HL-60/S4 (cell line): Measurements from ENCODE around the gene MYRF.

ENCODE experiments used
- in situ Hi-C: fragments of 300-500 bp; cut with MboI; formaldehyde crosslinking; loops from 2 replicates; pipeline ENCODE4 v1.14.3; 2022; ENCODE audit warnings: low sequenced_read_pairs

The MYRF gene

GRCh38 chr11:61752117-61752924, at the start of gene MYRF:
Gene MYRF, plus strand, starts transcription at chr11:61752636. Its CDS starts 109 bp downstream, at chr11:61752745.
- in situ Hi-C loops: no loop called here

GRCh38 chr11:61702701-61703312, 49.6 kb upstream of the MYRF start:
- in situ Hi-C loops: no loop called here

GRCh38 chr11:61704838-61705237, 47.6 kb upstream of the MYRF start:
- in situ Hi-C loops: no loop called here

GRCh38 chr11:61706452-61707400, 45.7 kb upstream of the MYRF start:
- in situ Hi-C loops: no loop called here

- in situ Hi-C loops: no loop called here
Measured at GRCh38 chr11:61707574-61707973, 44.9 kb upstream of the MYRF start.

GRCh38 chr11:61709110-61709509, 43.3 kb upstream of the MYRF start:
- in situ Hi-C loops: no loop called here

- in situ Hi-C loops: no loop called here
Measured at GRCh38 chr11:61709572-61709971, 42.9 kb upstream of the MYRF start.

- in situ Hi-C loops: no loop called here
Measured at GRCh38 chr11:61710019-61710418, 42.4 kb upstream of the MYRF start.

- in situ Hi-C loops: no loop called here
Measured at GRCh38 chr11:61711037-61711436, 41.4 kb upstream of the MYRF start.

- in situ Hi-C loops: no loop called here
Measured at GRCh38 chr11:61711498-61711897, 40.9 kb upstream of the MYRF start.

- in situ Hi-C loops: no loop called here
Measured at GRCh38 chr11:61712314-61712713, 40.1 kb upstream of the MYRF start.

GRCh38 chr11:61712846-61713245, 39.6 kb upstream of the MYRF start:
- in situ Hi-C loops: no loop called here

GRCh38 chr11:61713464-61713863, 39.0 kb upstream of the MYRF start:
- in situ Hi-C loops: no loop called here

GRCh38 chr11:61713906-61714305, 38.5 kb upstream of the MYRF start:
- in situ Hi-C loops: no loop called here

GRCh38 chr11:61714316-61714715, 38.1 kb upstream of the MYRF start:
- in situ Hi-C loops: no loop called here

- in situ Hi-C loops: no loop called here
Measured at GRCh38 chr11:61714916-61715315, 37.5 kb upstream of the MYRF start.

GRCh38 chr11:61715867-61716266, 36.6 kb upstream of the MYRF start:
- in situ Hi-C loops: no loop called here

- in situ Hi-C loops: no loop called here
Measured at GRCh38 chr11:61716478-61717285, 35.8 kb upstream of the MYRF start.

- in situ Hi-C loops: no loop called here
Measured at GRCh38 chr11:61717286-61718033, 35.0 kb upstream of the MYRF start.

GRCh38 chr11:61718046-61718531, 34.3 kb upstream of the MYRF start:
- in situ Hi-C loops: no loop called here
